Hepatocyte (in vitro differentiated cells): ENCODE measurements around the gene TBC1D8.

Experiments
- EZH2 ChIP-seq: fragments of 200-600 bp; sonication (generic); IDR thresholded peaks from 2 replicates; pipeline ENCODE4 v1.6.1; 2016; ENCODE audit warnings: antibody characterized with exemption, mild to moderate bottlenecking, borderline replicate concordance
- EZH2phosphoT487 ChIP-seq: fragments of 200-600 bp; sonication (generic); IDR thresholded peaks from one replicate; pipeline ENCODE4 v1.6.1; 2018; ENCODE audit warnings: antibody characterized with exemption, mild to moderate bottlenecking, low read depth, moderate library complexity; ENCODE audit not compliant: unreplicated experiment, severe bottlenecking
- TF ChIP-seq, protein P1 (sequence below): fragments of 200-600 bp; sonication (generic); IDR thresholded peaks from 2 replicates; pipeline ENCODE4 v1.5.1; 2016; ENCODE audit warnings: antibody characterized with exemption, mild to moderate bottlenecking; ENCODE audit not compliant: poor library complexity

DNA sequence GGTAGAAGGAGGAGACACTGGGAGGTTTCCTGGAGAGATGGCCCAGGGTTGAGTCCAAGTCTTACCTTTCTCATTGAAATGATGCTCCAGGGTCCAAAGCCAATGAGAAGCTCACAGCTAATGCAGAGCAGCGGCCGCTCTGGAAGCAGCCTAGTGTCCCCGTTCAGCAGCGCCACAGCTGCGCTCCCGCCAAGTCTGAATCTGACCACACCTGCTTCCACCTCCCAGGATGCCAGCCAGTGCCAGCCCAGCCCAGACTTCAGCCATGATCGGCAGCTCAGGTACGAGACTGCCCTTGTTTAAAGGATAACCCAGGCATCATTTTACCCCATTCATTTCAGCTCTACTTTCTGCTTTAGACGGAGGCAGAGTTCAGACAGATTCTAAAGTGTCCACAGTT, 161.0 kb downstream of the TBC1D8 start:
- TF ChIP-seq, protein P1, sequence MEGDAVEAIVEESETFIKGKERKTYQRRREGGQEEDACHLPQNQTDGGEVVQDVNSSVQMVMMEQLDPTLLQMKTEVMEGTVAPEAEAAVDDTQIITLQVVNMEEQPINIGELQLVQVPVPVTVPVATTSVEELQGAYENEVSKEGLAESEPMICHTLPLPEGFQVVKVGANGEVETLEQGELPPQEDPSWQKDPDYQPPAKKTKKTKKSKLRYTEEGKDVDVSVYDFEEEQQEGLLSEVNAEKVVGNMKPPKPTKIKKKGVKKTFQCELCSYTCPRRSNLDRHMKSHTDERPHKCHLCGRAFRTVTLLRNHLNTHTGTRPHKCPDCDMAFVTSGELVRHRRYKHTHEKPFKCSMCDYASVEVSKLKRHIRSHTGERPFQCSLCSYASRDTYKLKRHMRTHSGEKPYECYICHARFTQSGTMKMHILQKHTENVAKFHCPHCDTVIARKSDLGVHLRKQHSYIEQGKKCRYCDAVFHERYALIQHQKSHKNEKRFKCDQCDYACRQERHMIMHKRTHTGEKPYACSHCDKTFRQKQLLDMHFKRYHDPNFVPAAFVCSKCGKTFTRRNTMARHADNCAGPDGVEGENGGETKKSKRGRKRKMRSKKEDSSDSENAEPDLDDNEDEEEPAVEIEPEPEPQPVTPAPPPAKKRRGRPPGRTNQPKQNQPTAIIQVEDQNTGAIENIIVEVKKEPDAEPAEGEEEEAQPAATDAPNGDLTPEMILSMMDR, result no peak
- TF ChIP-seq EZH2, result no peak
- TF ChIP-seq EZH2phosphoT487, result no peak
